HCT116 (cell line): ENCODE measurements around the gene GIMAP4. TPM values are rescaled to one million over a fixed set of nuclear protein-coding genes. Genes with fewer than 3 reads are reported as not detected.

Experiments used
- ATAC-seq: fragments of 200-7000 bp; cut with Tn5 transposase; 2 replicates; pipeline ENCODE4 v1.9.1; 2020; ENCODE audit warnings: mild to moderate bottlenecking, moderate library complexity
- BruUV-seq: library from RNA; stranded (reverse); fragments of 400-500 nt; replicated peaks from 2 replicates; lab custom pipeline; 2021; lab: Mats Ljungman, UMichigan
- CTCF ChIA-PET: fragments of 300-600 bp; sonication (Branson Sonifier 250); formaldehyde crosslinking; loops from one replicate; lab custom pipeline; 2021; ENCODE audit warnings: antibody characterized with exemption; lab: Charles Lee
- POLR2A ChIA-PET: fragments of 300-600, 350-600 bp; sonication (Branson Sonifier 250); formaldehyde crosslinking; loops from one replicate; lab custom pipeline; 2021; ENCODE audit warnings: antibody characterized with exemption; lab: Charles Lee
- RAD21 ChIA-PET, 2 experiments: fragments of 300-600 bp; sonication (Branson Sonifier 250); formaldehyde crosslinking; loops; one replicate each; lab custom pipeline; 2023; ENCODE audit warnings: low total read pairs in 2 of 2; ENCODE audit not compliant: uncharacterized antibody in 2 of 2, unreplicated experiment in 2 of 2, low non-redundant PET in 1 of 2; lab: Charles Lee
- DNase-seq: peaks from one replicate; pipeline ENCODE4 v3.0.0-alpha.2; 2010; ENCODE audit warnings: low read depth, low spot score
- H2AFZ ChIP-seq: fragments of 200-600 bp; shearing (Covaris generic), sonication (generic); 2 replicates; pipeline ENCODE4 v1.6.1; 2017; ENCODE audit warnings: low read depth, mixed run types, mixed read lengths, antibody characterized with exemption, low read length; ENCODE audit not compliant: poor library complexity, severe bottlenecking
- H3K27ac ChIP-seq: 2 replicates; pipeline ENCODE4 v1.5.1; 2012; ENCODE audit warnings: low read depth, low read length
- H3K27me3 ChIP-seq: fragments of 200-600 bp; sonication (generic); 2 replicates; pipeline ENCODE4 v1.6.1; 2016; ENCODE audit warnings: mixed run types, low read length, mixed read lengths; ENCODE audit not compliant: insufficient read depth
- H3K36me3 ChIP-seq, 2 experiments: fragments of 200-500 bp in 1 of 2; fragments of 200-600 bp in 1 of 2; sonication (Bioruptor generic) in 1 of 2; sonication (generic) in 1 of 2; 2 replicates each; pipeline versions ENCODE4 v1.5.1 to v1.6.1; 2014 to 2016; ENCODE audit warnings: low read length in 2 of 2, inconsistent platforms in 1 of 2, mixed read lengths in 1 of 2, mixed run types in 1 of 2; ENCODE audit not compliant: insufficient read depth in 2 of 2, control insufficient read depth in 1 of 2
- H3K4me1 ChIP-seq, 2 experiments: fragments of 200-600 bp in 1 of 2; sonication (generic) in 1 of 2; 2 replicates each; pipeline versions ENCODE4 v1.5.1 to v1.6.1; 2012 to 2017; ENCODE audit warnings: low read length in 2 of 2, inconsistent platforms in 1 of 2, mild to moderate bottlenecking in 1 of 2, mixed read lengths in 1 of 2, mixed run types in 1 of 2, moderate library complexity in 1 of 2; ENCODE audit not compliant: insufficient read depth in 2 of 2, control insufficient read depth in 1 of 2
- H3K4me2 ChIP-seq: fragments of 200-600 bp; sonication (generic); 2 replicates; pipeline ENCODE4 v1.6.1; 2017; ENCODE audit warnings: mixed run types, low read length, mixed read lengths
- H3K4me3 ChIP-seq, 2 experiments: fragments of 200-600 bp in 1 of 2; sonication (generic) in 1 of 2; replicated peaks in 1 of 2; 2 replicates each; pipeline ENCODE4 v1.5.1; 2011 to 2016; ENCODE audit warnings: low read length in 2 of 2, control low read depth in 1 of 2, low read depth in 1 of 2, mild to moderate bottlenecking in 1 of 2, mixed read lengths in 1 of 2, mixed run types in 1 of 2
- H3K79me2 ChIP-seq: fragments of 200-600 bp; sonication (generic); 2 replicates; pipeline ENCODE4 v1.6.1; 2017; ENCODE audit warnings: mild to moderate bottlenecking, mixed run types, low read length, moderate library complexity, mixed read lengths; ENCODE audit not compliant: insufficient read depth
- H3K9ac ChIP-seq: fragments of 200-600 bp; sonication (generic); 2 replicates; pipeline ENCODE4 v1.6.1; 2016; ENCODE audit warnings: low read length, mixed read lengths
- H3K9me2 ChIP-seq: fragments of 200-600 bp; sonication (generic), shearing (Covaris generic); 2 replicates; pipeline ENCODE4 v1.6.1; 2017; ENCODE audit warnings: mixed run types, mild to moderate bottlenecking, moderate library complexity; ENCODE audit not compliant: insufficient read depth
- H3K9me3 ChIP-seq, 2 experiments: fragments of 200-500 bp in 1 of 2; fragments of 200-600 bp in 1 of 2; sonication (Bioruptor generic) in 1 of 2; sonication (generic) in 1 of 2; 2 replicates each; pipeline ENCODE4 v1.6.1; 2014 to 2017; ENCODE audit warnings: low read length in 2 of 2, mixed read lengths in 2 of 2, inconsistent platforms in 1 of 2, low read depth in 1 of 2, mild to moderate bottlenecking in 1 of 2, mixed run types in 1 of 2, moderate library complexity in 1 of 2; ENCODE audit not compliant: control insufficient read depth in 1 of 2, insufficient read depth in 1 of 2
- H4K20me1 ChIP-seq: fragments of 200-600 bp; sonication (generic), shearing (Covaris generic); 2 replicates; pipeline ENCODE4 v1.6.1; 2017; ENCODE audit warnings: mixed run types, mild to moderate bottlenecking, moderate library complexity; ENCODE audit not compliant: insufficient read depth
- CBX3 ChIP-seq: IDR thresholded peaks from 2 replicates; pipeline ENCODE4 v1.6.1; 2012; ENCODE audit warnings: low read depth
- CEBPB ChIP-seq: IDR thresholded peaks from 2 replicates; pipeline ENCODE4 v1.6.1; 2012; ENCODE audit warnings: low read depth
- EGR1 ChIP-seq: IDR thresholded peaks from 2 replicates; pipeline ENCODE4 v1.6.1; 2012; ENCODE audit warnings: low read depth
- EZH2phosphoT487 ChIP-seq: fragments of 200-600 bp; IDR thresholded peaks from 2 replicates; pipeline ENCODE4 v1.6.1; 2018; ENCODE audit warnings: antibody characterized with exemption, borderline replicate concordance
- FOSL1 ChIP-seq: IDR thresholded peaks from 2 replicates; pipeline ENCODE4 v1.6.1; 2012; ENCODE audit warnings: low read depth
- POLR2A ChIP-seq: IDR thresholded peaks from 2 replicates; pipeline ENCODE4 v1.7.0; 2011; ENCODE audit warnings: borderline replicate concordance; ENCODE audit not compliant: insufficient read depth, insufficient read length; ENCODE audit errors: extremely low read depth
- POLR2AphosphoS5 ChIP-seq: IDR thresholded peaks from 2 replicates; pipeline ENCODE4 v1.6.1; 2011; ENCODE audit warnings: mild to moderate bottlenecking, low read depth, low read length, moderate library complexity
- RAD21 ChIP-seq: IDR thresholded peaks from 2 replicates; pipeline ENCODE4 v1.6.1; 2012; ENCODE audit warnings: low read depth, mild to moderate bottlenecking
- SRF ChIP-seq: IDR thresholded peaks from 2 replicates; pipeline ENCODE4 v1.6.1; 2012; ENCODE audit warnings: low read depth
- YY1 ChIP-seq: IDR thresholded peaks from 2 replicates; pipeline ENCODE4 v1.6.1; 2011; ENCODE audit warnings: low read length, low read depth, moderate library complexity, mild to moderate bottlenecking; ENCODE audit not compliant: insufficient replicate concordance; ENCODE audit errors: extremely low read depth
- intact Hi-C: fragments of 100-400 bp; cut with micrococcal nuclease; formaldehyde crosslinking; loops from 2 replicates; pipeline ENCODE4 v1.10.0; 2022
- total RNA-seq: library from RNA; stranded (reverse); gene quantifications from one replicate; pipeline ENCODE4 v1.2.1, GENCODE V29; 2021; ENCODE audit not compliant: unreplicated experiment
- TF ChIP-seq, protein P1 (sequence below): IDR thresholded peaks from 2 replicates; pipeline ENCODE4 v1.6.1; 2012
- TF ChIP-seq, protein P2 (sequence below), 3 experiments: fragments of 200-600 bp in 1 of 3; sonication (generic) in 1 of 3; IDR thresholded peaks in 2 of 3; conservative IDR thresholded peaks in 1 of 3; 2 replicates each; pipeline ENCODE4 v1.5.1; 2012 to 2017; ENCODE audit warnings: low read depth in 2 of 3, low read length in 2 of 3, antibody characterized with exemption in 1 of 3, borderline replicate concordance in 1 of 3, control low read depth in 1 of 3, mild to moderate bottlenecking in 1 of 3, mixed read lengths in 1 of 3, mixed run types in 1 of 3, moderate library complexity in 1 of 3; ENCODE audit not compliant: insufficient read depth in 1 of 3

The GIMAP4 gene
- total RNA-seq, 1 experiment from 2014 or later = 0.49 TPM

GRCh38 chr7:150610233-150610632 is 43.0 kb downstream of the GIMAP4 start:
- Histone ChIP-seq H3K36me3 (no peaks in the 10 kb centered on the region), H2AFZ (no peak overlapping the region), H4K20me1 (no peaks in the 10 kb centered on the region), H3K9me3 (no peaks in the 10 kb centered on the region), H3K4me3 (no peak overlapping the region), H3K27me3 (no peaks in the 10 kb centered on the region), H3K79me2 (no peaks in the 10 kb centered on the region), H3K4me1 (no peaks in the 10 kb centered on the region), H3K9ac (no peak overlapping the region), H3K9me2 (no peaks in the 10 kb centered on the region), H3K27ac (no peak overlapping the region), H3K4me2 (no peak overlapping the region)
- CTCF ChIA-PET = no interaction called here
- intact Hi-C loops = no loop called here
- no peak for ATAC-seq
- POLR2A ChIA-PET = no interaction called here
- RAD21 ChIA-PET = no interaction called here
- BruUV-seq = no TSS peak
- DNase-seq = no peak
- TF ChIP-seq EGR1 = no peak
- no peak for TF ChIP-seq SRF
- TF ChIP-seq YY1 = no peak
- TF ChIP-seq CEBPB = no peak
- TF ChIP-seq, protein P1, sequence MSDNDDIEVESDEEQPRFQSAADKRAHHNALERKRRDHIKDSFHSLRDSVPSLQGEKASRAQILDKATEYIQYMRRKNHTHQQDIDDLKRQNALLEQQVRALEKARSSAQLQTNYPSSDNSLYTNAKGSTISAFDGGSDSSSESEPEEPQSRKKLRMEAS = no peak
- no peak for TF ChIP-seq POLR2AphosphoS5
- TF ChIP-seq POLR2A = no peak
- TF ChIP-seq, protein P2, sequence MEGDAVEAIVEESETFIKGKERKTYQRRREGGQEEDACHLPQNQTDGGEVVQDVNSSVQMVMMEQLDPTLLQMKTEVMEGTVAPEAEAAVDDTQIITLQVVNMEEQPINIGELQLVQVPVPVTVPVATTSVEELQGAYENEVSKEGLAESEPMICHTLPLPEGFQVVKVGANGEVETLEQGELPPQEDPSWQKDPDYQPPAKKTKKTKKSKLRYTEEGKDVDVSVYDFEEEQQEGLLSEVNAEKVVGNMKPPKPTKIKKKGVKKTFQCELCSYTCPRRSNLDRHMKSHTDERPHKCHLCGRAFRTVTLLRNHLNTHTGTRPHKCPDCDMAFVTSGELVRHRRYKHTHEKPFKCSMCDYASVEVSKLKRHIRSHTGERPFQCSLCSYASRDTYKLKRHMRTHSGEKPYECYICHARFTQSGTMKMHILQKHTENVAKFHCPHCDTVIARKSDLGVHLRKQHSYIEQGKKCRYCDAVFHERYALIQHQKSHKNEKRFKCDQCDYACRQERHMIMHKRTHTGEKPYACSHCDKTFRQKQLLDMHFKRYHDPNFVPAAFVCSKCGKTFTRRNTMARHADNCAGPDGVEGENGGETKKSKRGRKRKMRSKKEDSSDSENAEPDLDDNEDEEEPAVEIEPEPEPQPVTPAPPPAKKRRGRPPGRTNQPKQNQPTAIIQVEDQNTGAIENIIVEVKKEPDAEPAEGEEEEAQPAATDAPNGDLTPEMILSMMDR (IDR thresholded peaks at IDR 0.05 in 2 of 3, conservative IDR thresholded peaks at IDR 0.05 in 1 of 3; ENCODE audit: borderline replicate concordance in 1 of 3, insufficient read depth in 1 of 3, low read depth in 2 of 3, low read length in 2 of 3) = no peak
- TF ChIP-seq CBX3 = no peak
- no peak for TF ChIP-seq RAD21
- no peak for TF ChIP-seq FOSL1
- no peak for TF ChIP-seq EZH2phosphoT487
